RCC 7860 (cell line): ENCODE results near the gene ARAP1.

Source experiments
- DNase-seq: peaks from one replicate; pipeline ENCODE4 v3.0.0-alpha.2; 2015; ENCODE audit warnings: low spot score
- FAIRE-seq: peaks from 2 replicates; lab custom pipeline; 2012; peaks lifted over from hg19 to GRCh38; lab: Jason Lieb, UNC

The ARAP1 gene

DNA sequence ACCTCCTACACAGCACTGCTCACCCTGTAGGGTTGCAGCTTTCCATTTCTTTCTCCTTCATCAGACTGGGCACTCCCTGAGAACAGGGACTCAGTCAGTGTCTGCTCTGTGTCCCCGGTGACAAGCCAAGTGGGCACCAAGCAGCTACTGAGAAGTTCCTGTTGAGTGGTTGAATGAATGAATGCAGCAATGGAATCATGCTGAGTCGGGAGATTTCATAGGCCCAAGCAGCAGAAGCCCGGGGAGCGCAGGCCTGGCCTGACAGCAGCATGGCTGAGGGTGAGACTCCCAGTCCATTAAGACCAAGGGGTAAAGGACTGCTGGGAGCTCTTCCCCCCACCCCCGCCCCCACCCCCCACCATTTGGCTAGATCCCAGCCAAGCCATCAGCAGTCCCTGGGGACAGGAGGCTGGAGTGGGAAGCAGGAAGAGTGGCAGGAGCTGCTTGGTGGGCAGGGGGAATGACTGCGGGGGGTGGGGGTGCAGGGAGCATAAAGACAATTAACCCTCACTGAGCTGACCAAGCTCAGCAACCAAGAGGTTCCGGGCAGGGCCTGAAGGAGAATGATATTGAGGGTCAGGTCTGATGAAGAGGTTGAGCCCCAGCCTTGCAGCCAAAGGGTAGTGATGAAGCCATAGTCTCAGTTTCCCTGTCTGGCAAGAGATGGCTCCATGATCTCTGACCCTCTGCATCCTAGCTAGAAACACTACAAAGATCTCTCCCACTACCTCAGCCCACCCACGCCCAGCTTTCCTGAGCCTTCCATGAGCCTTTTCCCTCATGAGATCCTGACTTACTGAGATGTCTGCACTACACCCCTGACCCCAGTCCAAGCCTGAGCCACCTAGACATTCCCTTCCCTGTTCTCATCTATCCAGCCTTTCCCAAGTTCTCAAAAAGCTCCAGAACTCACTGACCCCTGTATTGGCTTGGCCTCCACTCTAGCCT, 80.8 kb downstream of the ARAP1 start:
- DNase-seq (no peak), FAIRE-seq (no peak)

- FAIRE-seq (no peak), DNase-seq (no peak)
These were observed 82.2 kb downstream of the ARAP1 start for GRCh38 chr11:72670041-72670440.

- no peak for DNase-seq
- FAIRE-seq = no peak
These were observed 82.7 kb downstream of the ARAP1 start for GRCh38 chr11:72669527-72669926.

DNA sequence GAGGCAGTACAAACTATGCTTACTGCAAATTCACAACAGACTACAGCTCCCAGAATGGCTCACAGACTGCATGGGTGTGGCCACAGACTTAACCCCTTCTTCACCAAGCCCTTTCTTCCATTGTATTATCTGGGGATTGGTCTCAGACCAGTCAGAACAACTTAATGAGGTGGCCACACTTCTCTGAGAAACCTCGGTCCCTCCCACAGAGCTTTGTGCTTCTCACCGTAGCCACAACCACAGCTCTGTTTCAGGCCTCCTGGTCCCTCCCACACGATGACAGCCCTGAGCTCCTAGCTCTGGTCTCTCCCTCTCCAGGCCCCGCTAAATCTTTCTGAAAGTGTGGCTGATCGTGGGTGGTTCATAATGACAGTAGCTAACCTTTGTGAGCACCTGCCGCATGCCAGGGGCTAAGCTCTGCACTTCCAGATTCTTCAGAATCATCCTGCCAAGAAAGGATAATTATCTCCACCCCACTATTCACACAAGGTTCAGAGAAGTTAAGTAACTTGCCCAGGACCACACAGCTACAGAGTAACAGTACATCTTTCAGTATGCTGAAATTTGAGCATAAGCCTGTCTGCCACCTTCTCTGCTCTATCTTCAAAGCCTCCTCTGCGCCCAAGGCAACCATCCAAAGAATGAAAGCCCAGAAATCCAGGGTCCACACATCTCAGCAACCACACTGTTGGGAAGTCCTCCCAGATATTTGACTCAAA, 83.4 kb downstream of the ARAP1 start:
- DNase-seq = no peak
- no peak for FAIRE-seq

GRCh38 chr11:72665911-72666472, 86.2 kb downstream of the ARAP1 start:
- DNase-seq (no peak), FAIRE-seq (no peak)

- DNase-seq = no peak
- FAIRE-seq = no peak
These were observed 90.2 kb downstream of the ARAP1 start for GRCh38 chr11:72662036-72662435.

- FAIRE-seq = no peak
- no peak for DNase-seq
These were observed 90.7 kb downstream of the ARAP1 start for GRCh38 chr11:72661486-72661885.

GRCh38 chr11:72658989-72659640, 93.1 kb downstream of the ARAP1 start:
- DNase-seq (no peak), FAIRE-seq (no peak)

- FAIRE-seq (no peak), DNase-seq (no peak)
These were observed 94.7 kb downstream of the ARAP1 start for GRCh38 chr11:72657411-72658100.

DNA sequence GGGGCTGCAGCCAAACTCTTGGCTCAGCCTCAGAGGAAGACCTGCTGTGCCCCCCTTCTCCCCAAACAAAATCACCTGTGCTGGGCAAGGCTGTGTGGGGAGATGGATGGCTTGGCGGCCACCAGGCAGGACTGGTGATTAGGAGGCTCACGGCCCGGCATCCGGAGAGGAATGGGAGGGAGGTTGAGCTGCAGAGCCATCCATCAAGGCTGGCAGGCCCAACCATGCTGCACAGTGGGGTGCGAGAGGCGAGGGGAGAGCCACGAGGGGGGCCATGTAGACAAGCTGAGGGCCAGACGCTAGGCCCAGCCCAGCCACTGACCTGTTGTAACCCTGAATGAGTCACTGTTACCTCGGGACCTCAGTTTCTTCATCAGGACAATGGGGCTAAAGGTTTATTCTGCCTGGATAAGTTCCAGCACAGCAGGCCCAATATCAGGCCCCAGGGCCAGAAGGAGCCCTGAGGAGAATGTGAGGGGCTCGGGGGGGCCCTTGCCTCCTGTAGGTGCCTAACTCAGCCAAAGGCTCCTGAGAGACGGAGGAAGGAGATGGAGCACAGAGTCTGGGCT, 96.2 kb downstream of the ARAP1 start:
- no peak for DNase-seq
- FAIRE-seq = no peak

GRCh38 chr11:72655014-72655413, 97.2 kb downstream of the ARAP1 start:
- FAIRE-seq (no peak), DNase-seq (no peak)

GRCh38 chr11:72653649-72654048, 98.6 kb downstream of the ARAP1 start:
- FAIRE-seq (no peak), DNase-seq (no peak)

DNA sequence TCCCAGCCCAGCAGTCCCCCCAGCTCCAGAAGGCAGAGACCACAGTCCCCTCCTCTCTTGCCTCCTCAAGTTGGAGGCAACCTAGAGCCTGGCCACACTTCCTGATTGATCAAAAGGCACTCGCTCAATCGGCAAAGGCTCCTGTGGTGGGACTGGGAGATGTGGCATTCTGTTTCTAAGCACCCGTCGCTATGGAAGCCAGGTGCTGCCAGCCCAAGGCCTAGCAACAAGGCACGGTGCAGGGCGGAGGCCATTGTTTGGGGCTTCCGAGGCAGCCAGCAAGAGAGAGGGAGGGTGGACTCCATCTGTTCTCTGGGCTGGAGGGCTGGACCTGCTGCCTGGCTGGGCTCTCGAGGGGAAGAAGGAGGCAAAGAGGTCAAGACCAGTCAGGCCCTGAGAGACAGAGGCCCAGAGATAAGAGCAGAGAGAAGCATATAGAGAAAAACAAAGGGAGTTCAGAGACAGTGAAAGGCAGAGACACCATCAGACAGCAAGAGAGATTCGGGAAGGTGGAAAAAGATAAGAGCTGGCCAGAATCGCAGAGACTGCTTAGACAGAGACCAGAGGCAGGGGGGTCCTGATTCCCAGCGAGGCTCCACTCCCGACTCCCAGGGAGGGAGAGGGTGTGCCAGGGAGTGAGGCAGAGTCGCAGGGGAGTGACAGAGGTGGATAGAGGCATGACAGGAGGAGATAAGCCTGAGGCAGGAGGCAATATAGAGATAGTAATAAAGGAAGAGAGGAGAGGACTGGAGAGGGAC, 99.2 kb downstream of the ARAP1 start:
- no peak for DNase-seq
- no peak for FAIRE-seq

DNA sequence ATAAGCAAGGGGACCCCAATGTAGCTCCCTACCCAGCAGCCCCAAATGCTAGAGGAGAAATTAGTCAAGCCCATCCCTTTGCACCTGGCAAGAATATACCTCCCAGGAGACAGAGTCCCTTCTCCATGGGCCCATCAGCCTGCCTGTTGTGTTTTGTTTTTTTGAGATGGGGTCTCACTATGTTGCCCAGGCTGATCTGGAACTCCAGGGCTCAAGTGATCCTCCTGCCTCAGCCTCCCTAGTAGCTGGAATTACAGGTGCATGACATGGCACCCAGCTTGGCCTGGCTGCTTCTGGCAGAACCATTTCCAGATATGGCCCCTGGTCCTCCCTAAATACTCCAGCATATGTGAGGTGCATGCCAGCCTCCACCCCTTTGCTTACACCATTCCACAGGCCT, 100.1 kb downstream of the ARAP1 start:
- no peak for DNase-seq
- FAIRE-seq = no peak

DNA sequence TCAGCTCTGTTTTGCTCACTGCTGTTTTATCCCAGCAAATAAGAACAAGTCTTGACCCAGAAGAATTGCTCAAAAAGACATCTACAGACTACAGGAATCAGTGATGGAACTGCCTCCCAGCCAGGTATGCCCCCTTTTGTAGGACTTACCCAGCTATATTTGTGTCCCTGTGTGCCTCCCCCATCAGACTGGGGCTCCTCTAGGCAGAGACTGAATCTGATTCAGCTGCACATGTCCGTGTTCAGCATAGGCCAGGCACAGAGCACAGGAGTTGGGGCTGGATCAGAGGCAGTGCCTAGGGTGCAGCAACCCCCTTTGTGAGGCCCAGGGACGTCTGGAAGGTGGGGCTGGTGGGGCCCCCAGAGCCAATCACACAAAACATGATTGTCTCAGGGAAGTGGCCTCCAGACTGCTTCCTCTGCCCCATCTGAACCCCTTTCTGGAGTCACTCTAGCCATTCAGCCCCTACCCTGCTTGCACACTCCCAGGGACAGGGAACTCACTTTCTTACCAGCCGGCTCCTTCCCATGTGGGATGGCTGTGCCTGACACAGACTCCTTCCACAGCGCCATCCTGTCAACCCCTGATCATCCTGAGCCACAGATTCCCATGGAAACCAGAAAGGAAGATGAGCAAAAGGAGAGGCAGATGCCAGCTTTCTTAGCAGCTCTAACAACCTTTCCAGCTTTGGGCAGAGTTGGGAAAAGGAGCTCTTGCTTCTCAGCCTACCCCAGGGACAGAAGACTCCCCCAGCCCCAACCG, 102.8 kb downstream of the ARAP1 start:
- FAIRE-seq (no peak), DNase-seq (no peak)

DNA sequence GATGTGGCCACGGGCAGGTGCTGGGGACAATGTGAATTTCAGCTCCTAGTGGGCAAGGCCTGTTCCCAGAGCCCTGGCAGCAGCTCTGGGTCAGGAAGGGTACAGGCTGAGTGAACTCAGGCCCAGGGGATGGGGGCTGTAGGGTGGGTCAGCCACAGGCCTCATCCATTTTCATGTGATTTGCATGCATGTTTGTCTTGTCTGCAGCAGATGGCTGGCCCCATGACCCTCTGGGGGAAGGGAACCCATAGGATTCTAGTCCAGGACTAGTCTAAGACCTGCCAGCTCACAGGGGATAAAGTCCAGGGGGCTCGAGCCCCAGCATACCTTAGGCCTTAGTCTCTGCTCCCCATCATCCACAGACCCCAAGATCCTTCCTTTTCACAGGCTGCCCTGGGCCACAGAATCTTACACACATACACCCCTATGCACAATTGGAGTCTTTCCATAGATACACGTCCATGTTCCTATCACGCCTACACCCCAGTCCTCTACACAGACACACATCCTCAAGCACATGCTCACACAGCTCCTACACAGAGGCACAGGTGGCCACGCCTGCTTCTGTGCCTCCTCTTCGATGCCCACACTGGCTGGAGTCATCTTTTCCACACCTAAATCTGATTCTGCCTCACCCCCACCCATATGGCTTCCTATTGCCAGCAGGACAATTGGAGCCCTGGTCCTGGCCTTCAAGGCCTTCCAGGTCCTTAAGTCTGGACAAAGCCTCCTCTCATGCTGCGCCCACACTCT, 103.6 kb downstream of the ARAP1 start:
- FAIRE-seq (no peak), DNase-seq (no peak)

DNA sequence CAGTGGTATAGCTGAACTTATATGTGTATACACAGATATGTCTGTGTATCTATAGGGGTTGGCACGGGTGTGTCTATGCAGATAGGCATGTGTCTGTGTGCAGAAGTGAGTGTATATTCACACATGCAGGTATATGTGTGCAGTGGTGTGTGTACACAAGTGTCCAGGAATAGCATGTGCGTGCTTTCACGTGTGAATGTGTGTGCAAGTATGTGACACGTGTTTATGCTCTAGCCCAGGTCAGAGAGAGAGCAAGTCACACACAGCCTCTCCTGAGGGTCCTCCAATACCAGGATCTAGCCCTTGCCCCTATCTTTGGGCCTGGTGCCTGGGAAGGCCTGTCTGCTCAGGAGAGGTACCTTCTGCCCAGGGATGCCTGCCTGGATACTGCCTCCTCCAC, 104.3 kb downstream of the ARAP1 start:
- DNase-seq = no peak
- no peak for FAIRE-seq

DNA sequence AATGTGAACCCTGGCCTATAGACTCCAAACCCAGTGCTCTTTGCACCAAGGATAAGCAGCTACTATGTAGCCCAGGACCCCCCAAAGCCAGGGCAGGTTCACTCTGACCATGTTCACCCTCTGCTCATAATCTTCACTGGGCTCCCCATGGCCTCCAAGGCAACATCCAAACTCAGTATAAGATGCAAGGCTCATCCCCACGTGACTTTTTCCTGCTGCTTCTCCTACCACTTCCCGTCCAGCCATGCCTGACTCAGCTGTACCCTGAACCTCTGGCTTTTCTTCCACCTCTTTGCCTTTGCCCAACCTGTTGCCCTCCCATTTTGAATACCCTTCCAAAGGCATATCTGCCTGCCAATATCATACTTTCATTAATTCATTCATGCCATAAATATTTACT, 105.7 kb downstream of the ARAP1 start:
- DNase-seq (no peak), FAIRE-seq (no peak)
